Subcutaneous abdominal adipose tissue (tissue), 5 donors: Measurements from ENCODE around the gene SERPIND1.
"Not testable (repeated sequence)": the region's sequence is repeated elsewhere in the genome, so short reads cannot be mapped to it uniquely, and the experiment has no call there.

Source experiments
- H3K27ac ChIP-seq: one replicate; pipeline ENCODE4 v1.7.0; 2013; ENCODE audit warnings: low read depth, mild to moderate bottlenecking, inconsistent platforms, low read length, moderate library complexity
- H3K27me3 ChIP-seq, 5 donors: one replicate each; pipeline ENCODE4 v1.7.0; 2013; ENCODE audit warnings: low read length in 5 of 5, inconsistent platforms in 1 of 5; ENCODE audit not compliant: control insufficient read depth in 5 of 5, insufficient read depth in 4 of 5
- H3K36me3 ChIP-seq, 5 donors: one replicate each; pipeline ENCODE4 v1.7.0; 2013; ENCODE audit warnings: low read length in 5 of 5; ENCODE audit not compliant: control insufficient read depth in 5 of 5, insufficient read depth in 5 of 5
- H3K4me1 ChIP-seq, 5 donors: one replicate each; pipeline ENCODE4 v1.7.0; 2013; ENCODE audit warnings: low read length in 5 of 5, mild to moderate bottlenecking in 3 of 5, moderate library complexity in 1 of 5; ENCODE audit not compliant: control insufficient read depth in 5 of 5, insufficient read depth in 5 of 5
- H3K4me3 ChIP-seq, 5 donors: one replicate each; pipeline ENCODE4 v1.7.0; 2013; ENCODE audit warnings: low read length in 5 of 5, low read depth in 1 of 5
- H3K9ac ChIP-seq, 5 donors: one replicate each; pipeline ENCODE4 v1.7.0; 2013; ENCODE audit warnings: low read length in 5 of 5, mild to moderate bottlenecking in 4 of 5, moderate library complexity in 3 of 5
- H3K9me3 ChIP-seq, 5 donors: one replicate each; pipeline ENCODE4 v1.7.0; 2013; ENCODE audit warnings: low read length in 5 of 5; ENCODE audit not compliant: control insufficient read depth in 5 of 5
- donor health status: healthy.
- donor health status: healthy.
- donor health status: healthy.
- donor health status: healthy.
- donor health status: healthy.

The SERPIND1 gene, protein sequence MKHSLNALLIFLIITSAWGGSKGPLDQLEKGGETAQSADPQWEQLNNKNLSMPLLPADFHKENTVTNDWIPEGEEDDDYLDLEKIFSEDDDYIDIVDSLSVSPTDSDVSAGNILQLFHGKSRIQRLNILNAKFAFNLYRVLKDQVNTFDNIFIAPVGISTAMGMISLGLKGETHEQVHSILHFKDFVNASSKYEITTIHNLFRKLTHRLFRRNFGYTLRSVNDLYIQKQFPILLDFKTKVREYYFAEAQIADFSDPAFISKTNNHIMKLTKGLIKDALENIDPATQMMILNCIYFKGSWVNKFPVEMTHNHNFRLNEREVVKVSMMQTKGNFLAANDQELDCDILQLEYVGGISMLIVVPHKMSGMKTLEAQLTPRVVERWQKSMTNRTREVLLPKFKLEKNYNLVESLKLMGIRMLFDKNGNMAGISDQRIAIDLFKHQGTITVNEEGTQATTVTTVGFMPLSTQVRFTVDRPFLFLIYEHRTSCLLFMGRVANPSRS

DNA sequence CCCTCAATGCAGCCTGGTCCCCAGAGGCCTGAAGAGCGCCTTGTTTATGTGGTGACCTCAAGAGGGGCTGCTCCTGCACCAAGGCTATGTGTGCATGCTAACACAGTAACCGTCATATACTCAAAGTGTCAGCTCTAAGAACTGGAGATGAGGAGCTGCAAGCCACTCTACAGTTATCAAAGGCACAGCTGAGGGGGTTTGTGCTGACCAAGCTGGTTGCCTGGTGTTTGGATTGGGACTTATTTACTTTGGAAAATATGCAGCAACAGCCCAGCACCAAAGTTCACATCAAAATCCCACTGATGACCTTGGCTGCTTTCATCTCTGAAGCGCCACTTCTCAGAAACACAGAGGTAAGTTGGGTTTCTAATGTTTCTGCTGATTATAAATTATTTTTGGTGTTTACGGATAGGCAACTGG, at the start of gene SERPIND1:
TSS of gene SERPIND1 (plus strand) at position 321 of the 420 bp plus-strand sequence. CDS start 5,200 bp downstream, outside the sequence.
- Histone ChIP-seq H3K9ac (no peak within 1 kb of the TSS), H3K27me3 (no peaks in the 10 kb centered on the region), H3K9me3 (no peaks in the 10 kb centered on the region), H3K27ac (no peak within 1 kb of the TSS), H3K4me3 (no peak within 1 kb of the TSS), H3K4me1 (peaks cover 0 to 3% (median 0%) of the 10 kb centered on the region in 5 donors), H3K36me3 (peaks cover 3 to 43% (median 14%) of the 10 kb centered on the region in 5 donors)

DNA sequence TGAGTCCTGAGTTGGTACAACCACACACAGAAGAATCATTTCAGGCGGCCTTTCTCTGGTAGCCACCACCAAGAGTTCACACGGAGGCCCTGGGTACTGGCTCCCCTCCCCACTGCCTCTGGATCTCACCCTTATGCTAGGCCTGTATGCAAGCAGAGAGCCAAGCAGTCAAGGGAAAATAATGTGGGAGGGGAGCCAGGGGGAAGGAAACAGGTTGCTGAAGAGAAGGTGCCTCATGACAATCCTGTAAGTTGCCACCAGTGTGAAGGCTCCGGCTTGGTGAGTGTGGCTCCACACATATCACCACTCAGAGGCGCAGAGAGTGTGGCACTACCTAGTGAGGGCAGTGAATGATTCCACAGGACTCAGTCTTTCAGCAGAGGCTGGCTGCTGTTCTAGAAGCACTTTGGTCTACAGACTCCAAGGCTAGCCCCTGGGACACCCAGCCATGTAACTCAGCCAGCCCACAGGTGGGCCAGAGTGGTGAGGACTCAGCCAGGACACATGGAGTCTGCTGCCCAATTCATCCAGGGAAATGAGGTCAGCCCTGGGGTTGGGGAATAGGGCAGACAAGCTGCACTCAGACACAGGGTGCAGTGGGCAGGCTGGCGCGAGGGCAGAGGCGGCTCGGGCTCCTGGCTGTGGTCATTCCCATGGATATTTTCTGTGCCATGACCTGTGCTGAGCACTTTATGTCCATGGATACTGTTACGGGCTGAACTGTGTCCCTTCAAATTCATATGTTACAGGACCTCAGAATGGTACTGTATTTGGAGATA, 49.0 kb upstream of the SERPIND1 start:
- Histone ChIP-seq H3K4me1 (no peaks in the 10 kb centered on the region), H3K36me3 (peaks cover 0 to 67% (median 57%) of the 10 kb centered on the region in 5 donors), H3K4me3 (no peak overlapping the region), H3K9me3 (no peaks in the 10 kb centered on the region), H3K27ac (no peak overlapping the region), H3K27me3 (no peaks in the 10 kb centered on the region), H3K9ac (no peak overlapping the region)

DNA sequence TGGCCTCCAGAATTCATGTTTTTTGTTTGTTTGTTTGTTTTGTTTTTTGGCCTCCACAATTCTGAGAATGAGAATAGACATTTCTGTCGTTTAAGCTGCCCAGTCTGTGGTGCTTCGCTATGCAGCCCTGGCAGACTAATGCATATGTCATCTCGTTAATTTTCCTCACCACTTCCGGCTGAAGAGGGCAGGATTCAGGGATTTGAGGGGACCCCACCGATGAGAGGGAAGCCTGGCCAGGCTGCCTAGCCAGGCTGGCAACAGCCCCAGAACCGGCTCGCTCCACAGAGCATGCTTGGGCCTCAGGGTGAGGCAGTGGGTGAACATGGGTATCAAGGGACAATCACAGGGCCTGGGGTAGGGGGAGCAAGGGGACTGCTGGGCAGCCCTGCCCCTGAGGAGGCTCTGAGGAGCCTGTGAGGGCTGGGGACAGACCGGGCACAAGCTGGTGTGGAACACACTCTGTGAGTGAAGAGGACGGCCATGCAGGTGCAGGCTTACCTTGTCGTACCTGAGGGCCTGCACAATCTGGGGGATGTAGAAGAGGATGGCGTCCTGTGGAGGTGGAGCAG, 47.8 kb upstream of the SERPIND1 start:
- peaks cover 0 to 66% (median 54%) of the 10 kb centered on the region in 5 donors for H3K36me3 ChIP-seq
- H3K4me3 ChIP-seq, result no peak overlapping the region
- H3K27ac ChIP-seq, result no peak overlapping the region
- no peak overlapping the region for H3K9ac ChIP-seq
- no peaks in the 10 kb centered on the region for H3K9me3 ChIP-seq
- H3K4me1 ChIP-seq, result no peaks in the 10 kb centered on the region
- no peaks in the 10 kb centered on the region for H3K27me3 ChIP-seq

DNA sequence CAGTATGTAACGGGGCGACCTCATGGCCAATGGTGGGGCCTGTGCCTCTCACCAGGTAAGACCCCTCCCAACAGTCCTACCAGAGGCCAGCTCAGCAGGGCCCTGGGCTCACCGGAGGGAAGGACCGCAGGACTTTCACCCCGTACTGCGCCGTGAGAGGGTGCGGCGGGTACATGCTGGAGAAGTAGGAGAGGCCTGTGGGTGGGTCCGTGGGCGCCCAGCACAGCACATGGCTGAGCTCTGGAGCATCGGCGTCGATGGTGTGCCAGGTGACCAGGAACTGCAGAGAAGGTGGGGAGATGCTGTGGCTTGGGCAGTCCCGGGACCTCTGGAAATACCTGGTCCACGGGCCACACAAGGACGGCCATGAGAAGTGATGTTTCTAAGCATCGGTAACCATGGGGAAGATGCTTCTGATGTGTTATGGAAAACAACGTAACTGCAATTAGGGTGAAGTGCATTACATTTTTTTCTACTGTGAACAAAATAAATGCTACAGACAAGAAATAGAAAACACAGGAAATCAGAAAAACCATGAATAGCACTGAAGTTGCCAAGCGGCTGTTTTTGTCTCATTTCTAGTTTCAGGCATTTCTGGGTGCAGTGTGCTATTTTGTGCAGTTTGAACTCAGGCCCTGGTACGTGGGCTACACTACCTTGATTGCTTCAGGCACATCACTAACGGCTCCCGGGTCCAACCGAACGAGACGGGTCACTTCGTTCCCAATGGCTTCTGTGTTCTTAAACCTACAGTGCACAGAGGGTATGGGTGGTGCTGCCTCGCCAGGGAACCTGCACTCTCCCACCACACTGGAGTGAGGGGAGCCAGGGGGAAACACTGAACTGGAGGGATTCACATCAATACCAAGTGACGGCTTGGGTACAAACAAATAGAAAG, 46.5 kb upstream of the SERPIND1 start:
- Histone ChIP-seq H3K36me3 (peaks cover 0 to 64% (median 51%) of the 10 kb centered on the region in 5 donors), H3K9ac (no peak overlapping the region), H3K4me3 (no peak overlapping the region), H3K4me1 (no peaks in the 10 kb centered on the region), H3K27ac (no peak overlapping the region), H3K27me3 (no peaks in the 10 kb centered on the region), H3K9me3 (no peaks in the 10 kb centered on the region)

DNA sequence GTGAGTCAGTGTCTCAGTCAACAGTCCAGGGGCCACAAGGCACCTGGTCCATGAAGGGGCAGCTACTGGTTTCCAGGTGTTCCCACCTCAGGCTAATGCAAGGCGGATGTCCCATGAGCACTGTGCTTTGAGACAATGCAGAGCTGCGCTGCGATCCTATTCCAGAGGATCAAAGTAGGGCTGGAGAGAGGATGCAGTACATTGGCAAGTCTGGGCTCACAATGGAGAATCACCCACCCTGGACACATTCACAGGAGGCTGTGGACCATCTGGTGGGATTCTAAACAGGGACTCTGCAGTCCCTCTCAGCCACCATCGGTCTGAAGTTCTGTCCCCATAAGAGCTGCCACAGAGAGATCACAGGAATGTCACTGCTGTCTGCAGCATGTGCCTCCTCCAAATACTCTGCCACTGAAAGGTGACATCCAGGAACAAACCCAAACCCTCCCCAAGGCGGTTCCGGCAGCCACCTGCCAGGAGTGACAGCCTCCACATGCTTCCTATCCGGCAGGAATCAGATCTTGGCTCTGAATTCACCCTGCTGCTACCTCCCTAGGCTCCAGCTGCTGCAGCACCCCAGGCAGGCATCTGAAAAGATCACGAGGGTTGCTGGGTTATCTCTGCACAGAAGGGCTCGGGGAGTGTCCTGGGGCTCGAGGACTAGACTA, 45.3 kb upstream of the SERPIND1 start:
- H3K9ac ChIP-seq, result no peak overlapping the region

DNA sequence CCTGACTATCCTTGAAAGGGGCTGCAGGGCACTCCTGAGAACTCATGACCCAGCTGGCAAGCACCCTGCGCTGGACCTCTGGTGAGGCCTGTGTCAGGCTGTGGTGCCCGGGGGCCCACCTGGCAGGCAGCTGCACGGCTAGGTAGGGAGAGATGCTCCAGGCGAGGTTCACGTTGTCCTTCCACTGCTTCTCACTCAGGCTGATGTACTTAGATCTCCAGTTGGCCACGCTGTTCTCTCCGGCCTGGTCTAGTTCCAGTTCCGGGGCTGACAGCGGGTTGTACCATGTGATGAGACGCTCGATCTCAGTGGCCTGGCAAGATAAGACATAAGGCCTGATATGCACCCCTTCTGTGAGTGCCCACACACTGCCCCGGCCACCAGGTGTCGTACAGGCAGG, 44.7 kb upstream of the SERPIND1 start:
- Histone ChIP-seq H3K9me3 (no peaks in the 10 kb centered on the region), H3K9ac (no peak overlapping the region), H3K4me3 (no peak overlapping the region), H3K27me3 (no peaks in the 10 kb centered on the region), H3K4me1 (no peaks in the 10 kb centered on the region), H3K36me3 (peaks cover 0 to 70% (median 55%) of the 10 kb centered on the region in 5 donors), H3K27ac (no peak overlapping the region)

More for the DNA sequence above, 45.3 kb upstream of the SERPIND1 start:
- Histone ChIP-seq H3K27me3 (no peaks in the 10 kb centered on the region), H3K9me3 (no peaks in the 10 kb centered on the region), H3K4me1 (no peaks in the 10 kb centered on the region), H3K4me3 (no peak overlapping the region), H3K27ac (no peak overlapping the region), H3K36me3 (peaks cover 0 to 70% (median 55%) of the 10 kb centered on the region in 5 donors)

DNA sequence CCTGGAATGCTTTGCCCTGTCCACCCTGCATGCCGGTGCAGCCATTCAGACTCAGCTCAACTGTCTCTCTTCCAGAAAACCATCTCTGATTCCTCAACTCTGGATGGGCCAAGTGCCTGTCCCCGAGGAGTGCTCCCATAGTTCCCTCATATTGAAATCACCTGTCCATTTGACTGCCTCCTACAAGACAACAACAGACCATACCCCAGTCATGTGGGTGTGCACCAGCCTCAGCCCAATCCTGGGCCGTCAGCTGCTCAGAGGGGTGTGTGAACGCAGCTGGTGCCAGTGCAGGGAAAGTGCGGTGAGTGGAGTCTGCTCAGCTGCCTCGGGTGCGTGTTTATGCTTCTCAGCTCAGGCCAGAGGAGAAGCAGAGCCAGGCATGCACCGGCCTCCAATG, 41.5 kb upstream of the SERPIND1 start:
- H3K4me3 ChIP-seq, H3K4me1 ChIP-seq, H3K27me3 ChIP-seq, H3K9me3 ChIP-seq, H3K27ac ChIP-seq, H3K9ac ChIP-seq: not testable (repeated sequence)
- peaks cover 0 to 50% (median 34%) of the 10 kb centered on the region in 5 donors for H3K36me3 ChIP-seq

DNA sequence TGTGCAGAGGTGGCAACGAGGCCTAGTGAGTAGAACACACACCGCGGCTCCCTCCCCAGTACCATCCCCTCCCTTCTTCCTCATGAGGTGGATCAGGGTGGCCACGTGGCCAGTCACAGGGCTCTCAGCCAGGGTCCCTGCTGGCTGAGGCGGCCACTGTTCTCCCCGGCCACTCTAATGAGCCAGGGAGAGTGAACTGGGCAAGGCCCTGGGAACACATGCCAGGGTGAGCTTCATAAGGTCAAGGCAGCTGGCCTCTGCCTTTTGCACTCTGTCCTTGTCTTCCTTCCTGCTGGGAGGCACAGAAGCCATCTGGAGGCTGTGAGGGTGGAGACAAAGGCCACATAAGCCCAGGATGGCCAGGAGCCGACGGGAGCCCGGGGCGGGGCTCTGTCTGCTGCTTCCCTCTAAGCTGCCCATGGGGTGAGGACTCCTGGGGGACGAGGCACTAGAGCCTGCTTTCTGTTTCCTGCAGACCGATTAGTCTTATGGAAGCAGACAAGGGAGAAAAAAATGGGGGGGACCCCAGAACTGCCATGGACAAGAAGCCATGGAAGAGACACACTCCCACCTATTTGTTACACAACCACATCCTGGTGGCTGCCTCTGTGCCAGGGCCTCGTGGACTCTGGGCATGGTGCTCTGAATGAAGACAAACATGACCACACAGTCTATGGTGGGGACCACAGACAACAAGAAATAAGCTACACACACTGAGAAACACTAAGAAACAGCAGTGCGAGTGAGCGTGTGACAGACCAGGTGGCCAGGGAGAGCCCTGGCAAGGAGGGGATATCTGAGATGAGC, 38.4 kb upstream of the SERPIND1 start:
- not testable (repeated sequence) for H3K9me3 ChIP-seq, H3K27ac ChIP-seq, H3K9ac ChIP-seq, H3K27me3 ChIP-seq, H3K4me3 ChIP-seq, H3K4me1 ChIP-seq
- peaks cover 6 to 34% (median 17%) of the 10 kb centered on the region in 5 donors for H3K36me3 ChIP-seq
